Measurements from ENCODE around the gene CLTCL1.
"Not testable (repeated sequence)": the region's sequence is repeated elsewhere in the genome, so short reads cannot be mapped to it uniquely, and the experiment has no call there.

The CLTCL1 gene

GRCh38 chr22:19169002-19169946 lies 122.2 kb downstream of the CLTCL1 start:
- DNase-seq: no peak
- Histone ChIP-seq H3K36me3 (replicated peaks) (no peaks in the 10 kb centered on the region), H3K4me3 (ENCODE audit: low read depth, low read length) (peak overlapping the region; percentile 42), H3K27me3 (replicated peaks) (peaks cover 32% of the 10 kb centered on the region), H3K27ac (no peak overlapping the region)
- TF ChIP-seq CTCF (IDR thresholded peaks at IDR 0.05; ENCODE audit: low read depth, low read length, missing control alignments): no peak
- in situ Hi-C loops (cut with HindIII; ENCODE audit: low pct_ligation_motif_present, low sequenced_read_pairs): no loop called here

GRCh38 chr22:19168088-19168890 lies 123.2 kb downstream of the CLTCL1 start:
- no peak for DNase-seq
- Histone ChIP-seq H3K36me3 (replicated peaks) (no peaks in the 10 kb centered on the region), H3K4me3 (ENCODE audit: low read depth, low read length) (no peak overlapping the region), H3K27me3 (replicated peaks) (peaks cover 32% of the 10 kb centered on the region), H3K27ac (no peak overlapping the region)
- in situ Hi-C loops (cut with HindIII; ENCODE audit: low pct_ligation_motif_present, low sequenced_read_pairs): no loop called here
- peak; percentile 18 for TF ChIP-seq CTCF (IDR thresholded peaks at IDR 0.05; ENCODE audit: low read depth, low read length, missing control alignments)

GRCh38 chr22:19167106-19167869 lies 124.2 kb downstream of the CLTCL1 start:
- H3K4me3 ChIP-seq (ENCODE audit: low read depth, low read length): no peak overlapping the region
- H3K36me3 ChIP-seq (replicated peaks): no peaks in the 10 kb centered on the region
- no peak for TF ChIP-seq CTCF (IDR thresholded peaks at IDR 0.05; ENCODE audit: low read depth, low read length, missing control alignments)
- DNase-seq: no peak
- in situ Hi-C loops (cut with HindIII; ENCODE audit: low pct_ligation_motif_present, low sequenced_read_pairs): no loop called here
- H3K27ac ChIP-seq: no peak overlapping the region
- peaks cover 32% of the 10 kb centered on the region for H3K27me3 ChIP-seq (replicated peaks)

GRCh38 chr22:19166421-19166820 lies 125.1 kb downstream of the CLTCL1 start:
- no peak for TF ChIP-seq CTCF (IDR thresholded peaks at IDR 0.05; ENCODE audit: low read depth, low read length, missing control alignments)
- Histone ChIP-seq H3K27ac (no peak overlapping the region), H3K4me3 (ENCODE audit: low read depth, low read length) (no peak overlapping the region), H3K36me3 (replicated peaks) (no peaks in the 10 kb centered on the region), H3K27me3 (replicated peaks) (peaks cover 32% of the 10 kb centered on the region)
- in situ Hi-C loops (cut with HindIII; ENCODE audit: low pct_ligation_motif_present, low sequenced_read_pairs): no loop called here
- DNase-seq: no peak

GRCh38 chr22:19164425-19164824 lies 127.1 kb downstream of the CLTCL1 start:
- Histone ChIP-seq H3K27ac (no peak overlapping the region), H3K4me3 (ENCODE audit: low read depth, low read length) (no peak overlapping the region), H3K36me3 (replicated peaks) (no peaks in the 10 kb centered on the region), H3K27me3 (replicated peaks) (peaks cover 28% of the 10 kb centered on the region)
- no peak for DNase-seq
- in situ Hi-C loops (cut with HindIII; ENCODE audit: low pct_ligation_motif_present, low sequenced_read_pairs): no loop called here
- TF ChIP-seq CTCF (IDR thresholded peaks at IDR 0.05; ENCODE audit: low read depth, low read length, missing control alignments): no peak

- in situ Hi-C loops (cut with HindIII; ENCODE audit: low pct_ligation_motif_present, low sequenced_read_pairs); H3K27me3 ChIP-seq (replicated peaks); H3K4me3 ChIP-seq (ENCODE audit: low read depth, low read length); DNase-seq; H3K36me3 ChIP-seq (replicated peaks); H3K27ac ChIP-seq: not testable (repeated sequence)
Measured at GRCh38 chr22:19158649-19159048, 132.9 kb downstream of the CLTCL1 start.

GRCh38 chr22:19156109-19156508 lies 135.4 kb downstream of the CLTCL1 start:
- H3K36me3 ChIP-seq (replicated peaks); H3K27ac ChIP-seq; DNase-seq; in situ Hi-C loops (cut with HindIII; ENCODE audit: low pct_ligation_motif_present, low sequenced_read_pairs); H3K4me3 ChIP-seq (ENCODE audit: low read depth, low read length): not testable (repeated sequence)
- peaks cover 25% of the 10 kb centered on the region for H3K27me3 ChIP-seq (replicated peaks)
